GM10847 (cell line): ENCODE data around the gene TAOK1.

Experiments
- POLR2A ChIP-seq: IDR thresholded peaks from 2 replicates; pipeline ENCODE4 v1.6.1; 2011; ENCODE audit not compliant: insufficient read length; ENCODE audit errors: extremely low read depth

The TAOK1 gene

GRCh38 chr17:29589524-29590410, 199.6 kb downstream of the TAOK1 start, which contains the start of gene GIT1:
TSS of gene GIT1 (minus strand) at chr17:29589648. CDS start at chr17:29589378, 270 bp downstream.
- peak; percentile 53 for TF ChIP-seq POLR2A

- TF ChIP-seq POLR2A, result no peak
Measured at GRCh38 chr17:29590411-29591145, 200.4 kb downstream of the TAOK1 start.

GRCh38 chr17:29591146-29591736, 201.1 kb downstream of the TAOK1 start:
- no peak for TF ChIP-seq POLR2A

- TF ChIP-seq POLR2A, result no peak
Measured at GRCh38 chr17:29591737-29592608, 201.8 kb downstream of the TAOK1 start.

- no peak for TF ChIP-seq POLR2A
Measured at GRCh38 chr17:29592850-29593551, 202.8 kb downstream of the TAOK1 start, which contains the start of gene ANKRD13B. TSS of gene ANKRD13B (plus strand) at chr17:29593132. CDS start at chr17:29593622, 490 bp downstream.

- TF ChIP-seq POLR2A, result no peak
Measured at GRCh38 chr17:29593591-29594518, 203.7 kb downstream of the TAOK1 start.

- TF ChIP-seq POLR2A, result no peak
Measured at GRCh38 chr17:29594519-29595090, 204.4 kb downstream of the TAOK1 start.

GRCh38 chr17:29595107-29595942, 205.2 kb downstream of the TAOK1 start:
- no peak for TF ChIP-seq POLR2A

- no peak for TF ChIP-seq POLR2A
Measured at GRCh38 chr17:29595943-29596774, 206.0 kb downstream of the TAOK1 start.

GRCh38 chr17:29596811-29597210, 206.6 kb downstream of the TAOK1 start:
- no peak for TF ChIP-seq POLR2A
